Activated CD4-positive, alpha-beta memory T cell treated with anti-CD3 and anti-CD28 coated beads for 36 hours (primary cell): ENCODE measurements around the gene GALNT15. TPM values are rescaled to one million over a fixed set of nuclear protein-coding genes. Genes with fewer than 3 reads are reported as not detected.

Experiments
- CTCF ChIA-PET: fragments of 350-600 bp; sonication (Branson Sonifier 250); formaldehyde crosslinking; loops from one replicate; lab custom pipeline; 2021; ENCODE audit warnings: antibody characterized with exemption, inconsistent platforms; lab: Charles Lee
- POLR2A ChIA-PET: fragments of 350-600 bp; sonication (Branson Sonifier 250); formaldehyde crosslinking; loops from one replicate; lab custom pipeline; 2021; ENCODE audit warnings: antibody characterized with exemption; lab: Charles Lee
- DNase-seq: peaks from one replicate; pipeline ENCODE4 v3.0.0-alpha.2; 2020
- H3K27ac Mint-ChIP-seq: one replicate; pipeline ENCODE4 v1.8.0; 2021; ENCODE audit warnings: mixed read lengths
- H3K27me3 Mint-ChIP-seq: one replicate; pipeline ENCODE4 v1.8.0; 2021; ENCODE audit warnings: mixed read lengths
- H3K36me3 Mint-ChIP-seq: one replicate; pipeline ENCODE4 v1.8.0; 2021; ENCODE audit warnings: mixed read lengths
- H3K4me1 Mint-ChIP-seq: one replicate; pipeline ENCODE4 v1.8.0; 2021; ENCODE audit warnings: low read depth, mixed read lengths
- H3K4me3 Mint-ChIP-seq: one replicate; pipeline ENCODE4 v1.8.0; 2021; ENCODE audit warnings: mild to moderate bottlenecking, mixed read lengths
- H3K9me3 Mint-ChIP-seq: one replicate; pipeline ENCODE4 v1.8.0; 2021; ENCODE audit warnings: mixed read lengths
- intact Hi-C: fragments of 100-400 bp; cut with micrococcal nuclease; formaldehyde crosslinking; loops from one replicate; pipeline ENCODE4 v1.15.1; 2023
- total RNA-seq, 2 experiments: library from RNA; stranded (reverse); gene quantifications; one replicate each; pipeline ENCODE4 v1.2.3, GENCODE V29; 2021

GALNT15 gene
- total RNA-seq, 2 experiments from 2014 or later, result not detected

DNA sequence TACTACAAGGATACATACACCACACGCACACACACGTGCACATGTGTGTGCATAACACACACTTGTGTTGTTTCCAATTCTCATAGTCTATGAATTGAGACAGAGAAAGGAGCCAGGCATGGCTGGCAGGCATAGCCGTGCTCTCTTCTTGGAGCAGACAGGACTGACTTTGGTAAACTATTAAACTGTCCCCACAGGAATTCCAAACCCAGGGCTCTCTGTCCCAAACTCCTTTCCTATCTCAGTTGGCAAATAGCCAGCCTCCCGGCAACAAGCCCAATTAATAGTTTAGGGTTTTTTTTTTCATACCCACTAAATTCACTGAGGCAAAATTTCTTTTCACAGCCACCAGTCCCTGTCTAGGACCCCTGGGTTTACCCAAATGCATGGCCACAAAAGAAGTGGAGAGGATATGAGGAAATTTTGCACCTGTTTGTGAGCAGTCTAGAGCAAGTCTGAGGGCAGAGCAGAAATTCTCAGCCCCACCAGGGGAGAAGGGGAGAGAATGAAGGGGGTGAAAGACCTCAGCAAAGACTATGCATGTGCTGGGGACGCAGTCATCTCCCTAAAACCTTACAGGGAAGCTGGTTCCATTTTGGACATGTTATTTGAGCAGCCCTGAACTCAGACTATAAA, 17.8 kb downstream of the GALNT15 start:
- Mint-ChIP-seq H3K4me3 (no peak overlapping the region), H3K27me3 (no peaks in the 10 kb centered on the region), H3K4me1 (no peaks in the 10 kb centered on the region), H3K27ac (no peak overlapping the region), H3K9me3 (no peaks in the 10 kb centered on the region), H3K36me3 (no peaks in the 10 kb centered on the region)
- POLR2A ChIA-PET, result no interaction called here
- CTCF ChIA-PET, result interaction anchor here (0.9 to 1.3 kb wide), 2 partner anchors 14 to 143 kb away, joined by 3 to 5 read pairs; no protein-coding TSS in a partner anchor
- no peak for DNase-seq
- intact Hi-C loops, result no loop called here

DNA sequence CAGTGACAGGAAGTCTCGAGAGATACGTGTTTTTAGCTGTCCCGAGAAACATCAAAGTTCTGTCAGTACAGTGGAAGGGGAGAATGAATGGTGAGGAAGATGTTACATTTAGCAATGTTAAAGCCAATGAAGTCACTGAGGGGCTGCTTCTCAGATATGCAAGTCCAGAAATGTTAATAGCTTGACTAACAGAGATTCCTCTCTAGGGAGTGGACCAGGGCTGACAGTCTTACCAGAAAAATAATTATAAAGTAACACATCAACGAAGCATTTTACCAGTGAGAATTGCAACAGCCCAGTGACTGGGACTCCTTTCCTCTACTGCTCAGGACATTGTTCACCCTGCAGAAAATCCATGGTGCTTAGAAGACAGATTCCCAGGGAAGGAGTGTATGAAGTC, 23.9 kb downstream of the GALNT15 start:
- H3K4me3 Mint-ChIP-seq, result no peak overlapping the region
- DNase-seq, result no peak
- H3K36me3 Mint-ChIP-seq, result no peaks in the 10 kb centered on the region
- H3K4me1 Mint-ChIP-seq, result peaks cover 7% of the 10 kb centered on the region
- H3K9me3 Mint-ChIP-seq, result no peaks in the 10 kb centered on the region
- POLR2A ChIA-PET, result no interaction called here
- CTCF ChIA-PET, result interaction anchor here (0.8 kb wide), 1 partner anchor 134 kb away, joined by 3 read pairs; no protein-coding TSS in a partner anchor
- H3K27me3 Mint-ChIP-seq, result peaks cover 2% of the 10 kb centered on the region
- no peak overlapping the region for H3K27ac Mint-ChIP-seq
- intact Hi-C loops, result no loop called here

DNA sequence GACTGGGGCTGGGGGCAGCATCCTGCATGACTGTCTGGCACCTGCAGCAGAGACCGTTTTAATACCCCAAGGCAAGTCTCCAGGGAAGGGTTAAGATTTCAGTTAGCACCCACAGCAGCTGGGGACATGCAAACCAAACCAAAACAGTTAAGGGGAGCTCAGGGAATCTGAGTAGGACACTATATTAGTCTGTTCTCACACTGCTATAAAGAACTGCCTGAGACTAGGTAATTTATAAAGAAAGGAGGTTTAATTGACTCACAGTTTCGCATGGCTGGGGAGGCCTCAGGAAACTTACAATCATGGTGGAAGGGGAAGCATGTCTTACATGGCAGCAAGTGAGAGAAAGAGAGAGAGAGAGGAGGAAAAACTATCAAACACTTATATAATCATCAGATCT, 25.3 kb downstream of the GALNT15 start:
- CTCF ChIA-PET, result interaction anchor here (1.2 kb wide), 1 partner anchor 21 kb away, joined by 4 read pairs; no protein-coding TSS in a partner anchor
- H3K4me3 Mint-ChIP-seq, result no peak overlapping the region

DNA sequence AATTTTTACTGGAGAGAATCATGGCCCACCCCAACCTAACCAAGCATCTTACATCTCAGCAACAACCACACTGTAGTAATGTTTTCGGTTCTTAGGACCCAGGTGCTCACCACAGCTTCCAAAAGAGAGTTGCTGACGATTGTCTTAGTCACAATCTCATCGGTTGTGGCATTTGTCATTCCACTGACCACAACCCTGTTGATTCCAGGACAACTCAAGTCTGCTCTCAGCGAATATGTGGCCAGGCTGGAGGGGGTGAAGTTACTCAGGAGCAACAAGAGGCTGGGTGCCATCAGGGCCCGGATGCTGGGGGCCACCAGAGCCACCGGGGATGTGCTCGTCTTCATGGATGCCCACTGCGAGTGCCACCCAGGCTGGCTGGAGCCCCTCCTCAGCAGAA, 25.9 kb downstream of the GALNT15 start:
- H3K27me3 Mint-ChIP-seq, result peaks cover 10% of the 10 kb centered on the region
- peaks cover 19% of the 10 kb centered on the region for H3K4me1 Mint-ChIP-seq
- POLR2A ChIA-PET, result no interaction called here
- DNase-seq, result peak; percentile 52
- H3K9me3 Mint-ChIP-seq, result no peaks in the 10 kb centered on the region
- CTCF ChIA-PET, result interaction anchor here (1.2 kb wide), 1 partner anchor 22 kb away, joined by 4 read pairs; no protein-coding TSS in a partner anchor
- no peak overlapping the region for H3K27ac Mint-ChIP-seq
- no peak overlapping the region for H3K4me3 Mint-ChIP-seq
- intact Hi-C loops, result no loop called here
- no peaks in the 10 kb centered on the region for H3K36me3 Mint-ChIP-seq

More for the DNA sequence above, 25.3 kb downstream of the GALNT15 start:
- H3K27me3 Mint-ChIP-seq, result peaks cover 10% of the 10 kb centered on the region
- POLR2A ChIA-PET, result no interaction called here
- H3K27ac Mint-ChIP-seq, result no peak overlapping the region
- no peaks in the 10 kb centered on the region for H3K9me3 Mint-ChIP-seq
- intact Hi-C loops, result no loop called here
- H3K4me1 Mint-ChIP-seq, result peaks cover 13% of the 10 kb centered on the region
- no peaks in the 10 kb centered on the region for H3K36me3 Mint-ChIP-seq
- DNase-seq, result peak; percentile 20

DNA sequence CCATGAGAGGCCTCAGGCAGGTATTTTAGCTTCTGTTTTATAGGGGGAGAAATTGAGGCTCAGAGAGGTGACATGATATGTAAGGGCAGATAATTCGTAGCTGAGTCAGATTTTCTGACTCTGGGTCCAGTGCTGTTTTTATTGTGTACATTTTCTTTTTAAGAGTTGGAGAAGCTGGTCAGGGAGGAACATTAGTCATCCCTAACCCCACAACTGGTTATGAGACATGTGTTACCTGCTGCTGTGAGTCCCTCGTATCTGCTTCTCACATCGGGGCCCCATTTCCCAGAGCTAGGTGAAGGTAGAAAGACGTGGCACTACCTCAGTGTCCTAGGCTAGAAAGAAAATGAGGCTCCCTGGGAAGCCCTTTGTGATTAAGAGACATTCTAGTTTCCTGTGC, 28.6 kb downstream of the GALNT15 start:
- peak; percentile 51 for DNase-seq
- ChIA-PET POLR2A (no interaction called here), CTCF (interaction anchor here (0.7 to 1.1 kb wide), 2 partner anchors 25 to 145 kb away, joined by 3 read pairs; no protein-coding TSS in a partner anchor)
- no peaks in the 10 kb centered on the region for H3K9me3 Mint-ChIP-seq
- peaks cover 10% of the 10 kb centered on the region for H3K27me3 Mint-ChIP-seq
- no peak overlapping the region for H3K4me3 Mint-ChIP-seq
- no peak overlapping the region for H3K27ac Mint-ChIP-seq
- H3K36me3 Mint-ChIP-seq, result no peaks in the 10 kb centered on the region
- peaks cover 23% of the 10 kb centered on the region for H3K4me1 Mint-ChIP-seq
- intact Hi-C loops, result no loop called here

DNA sequence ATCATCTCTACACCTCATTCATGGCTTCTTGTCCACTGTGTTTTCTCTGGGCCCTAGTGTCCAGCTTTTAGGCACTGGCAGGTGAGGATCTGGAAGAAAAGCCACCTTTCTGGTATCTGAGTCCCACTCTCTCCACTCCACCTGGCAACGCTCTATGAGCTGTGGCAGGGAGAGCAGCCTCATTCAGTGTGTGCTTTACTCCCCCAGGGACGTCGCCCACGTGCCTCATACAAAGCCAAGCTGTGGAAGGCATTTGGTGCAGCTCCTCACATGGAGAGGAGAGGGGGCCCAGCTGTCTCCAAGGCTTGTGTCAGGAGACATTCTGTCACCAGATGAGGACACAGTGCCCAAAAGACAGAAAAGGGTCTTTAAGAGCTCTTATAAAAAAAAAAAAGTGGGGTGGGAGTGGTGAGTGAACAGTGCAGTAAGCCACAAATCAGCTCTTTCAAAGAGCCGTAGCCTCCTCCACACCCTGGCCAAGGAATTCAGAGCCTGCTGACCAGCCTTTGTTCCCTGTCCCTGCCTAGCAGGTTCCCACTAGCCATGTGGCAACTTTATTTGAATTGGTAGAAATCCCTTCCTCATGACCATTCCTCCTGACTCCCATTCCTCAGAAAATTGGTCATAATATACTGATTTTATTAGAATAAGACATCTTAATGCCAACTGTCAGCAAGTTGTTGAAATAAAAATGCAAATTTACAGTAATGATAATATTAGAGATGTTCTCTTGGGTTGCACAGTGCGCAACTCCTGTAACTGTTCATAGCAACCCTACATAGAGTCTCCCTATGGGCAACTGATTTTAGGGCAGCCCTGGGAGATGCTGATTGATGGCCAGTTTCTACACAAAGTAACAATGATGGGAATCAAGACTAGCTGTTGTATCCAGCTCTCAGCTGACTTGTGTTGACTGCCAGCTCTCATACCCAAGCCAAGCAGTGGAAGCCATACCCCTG, 29.5 kb downstream of the GALNT15 start:
- H3K36me3 Mint-ChIP-seq, result no peaks in the 10 kb centered on the region
- POLR2A ChIA-PET, result no interaction called here
- DNase-seq, result no peak
- H3K27ac Mint-ChIP-seq, result no peak overlapping the region
- no peaks in the 10 kb centered on the region for H3K9me3 Mint-ChIP-seq
- intact Hi-C loops, result no loop called here
- H3K4me3 Mint-ChIP-seq, result no peak overlapping the region
- peaks cover 10% of the 10 kb centered on the region for H3K27me3 Mint-ChIP-seq
- CTCF ChIA-PET, result interaction anchor here (0.7 to 1.1 kb wide), 2 partner anchors 26 to 146 kb away, joined by 3 read pairs; no protein-coding TSS in a partner anchor
- peaks cover 23% of the 10 kb centered on the region for H3K4me1 Mint-ChIP-seq

DNA sequence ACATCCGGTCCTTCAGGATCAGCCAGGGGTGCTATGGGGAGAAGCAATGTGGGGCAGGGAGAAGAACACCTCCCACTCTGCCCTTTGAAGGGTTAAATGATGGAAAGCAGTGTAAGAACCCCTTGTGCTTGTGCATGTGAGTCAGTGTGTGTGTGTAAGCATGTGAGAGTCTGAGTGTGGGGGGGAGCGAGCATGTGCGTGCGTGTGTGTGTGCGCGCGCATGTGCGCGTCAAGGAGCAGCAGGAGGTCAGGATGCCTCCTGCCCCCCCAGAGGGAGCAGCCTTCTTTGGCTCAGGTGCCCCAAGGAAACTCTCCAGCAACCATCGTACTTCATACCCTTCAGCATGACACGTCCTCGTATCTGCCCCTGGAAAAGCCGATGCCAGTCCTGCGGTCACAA, 30.3 kb downstream of the GALNT15 start:
- Mint-ChIP-seq H3K36me3 (no peaks in the 10 kb centered on the region), H3K4me1 (peaks cover 23% of the 10 kb centered on the region), H3K27me3 (peaks cover 10% of the 10 kb centered on the region), H3K4me3 (no peak overlapping the region), H3K9me3 (no peaks in the 10 kb centered on the region), H3K27ac (no peak overlapping the region)
- DNase-seq, result no peak
- intact Hi-C loops, result no loop called here
- POLR2A ChIA-PET, result no interaction called here
- CTCF ChIA-PET, result interaction anchor here (1.1 kb wide), 1 partner anchor 156 kb away, joined by 3 read pairs; no protein-coding TSS in a partner anchor

DNA sequence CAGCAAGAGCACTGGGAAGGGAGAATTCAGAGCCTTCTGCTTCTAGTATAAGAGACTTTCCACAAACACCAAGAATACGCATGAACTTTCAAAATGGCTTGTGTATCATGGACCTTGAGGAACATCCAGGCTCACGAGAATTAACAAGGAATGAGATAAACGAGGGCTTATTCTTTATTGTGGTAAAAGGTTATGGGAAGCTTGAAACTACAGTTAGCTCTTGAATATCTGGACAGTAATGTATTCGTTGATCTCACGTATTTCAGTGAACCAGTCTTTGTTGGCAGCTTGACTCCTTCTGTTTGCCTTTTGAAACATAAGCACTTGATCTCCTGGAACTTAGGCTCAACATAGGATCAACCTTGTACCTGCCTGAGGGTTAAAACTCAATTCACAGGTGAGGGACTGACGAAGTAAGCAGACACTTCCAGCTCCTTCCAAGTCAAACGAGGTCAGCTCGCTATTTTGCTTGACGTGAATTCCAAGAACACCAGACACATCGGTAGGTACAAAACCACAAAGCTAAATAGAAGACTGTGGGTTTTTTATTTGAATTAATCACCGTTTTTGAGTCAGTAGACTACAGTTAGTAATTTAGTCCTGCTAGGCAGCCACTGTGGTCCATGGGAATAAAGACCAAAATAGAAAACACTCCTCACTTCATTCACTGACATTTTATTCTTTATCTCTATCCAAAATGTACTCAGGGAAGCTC, 30.8 kb downstream of the GALNT15 start:
- no peak overlapping the region for H3K27ac Mint-ChIP-seq
- ChIA-PET CTCF (interaction anchor here (0.8 to 1.6 kb wide), 3 partner anchors 27 to 156 kb away, joined by 3 to 6 read pairs (median 3); no protein-coding TSS in a partner anchor), POLR2A (no interaction called here)
- H3K9me3 Mint-ChIP-seq, result no peaks in the 10 kb centered on the region
- peaks cover 10% of the 10 kb centered on the region for H3K27me3 Mint-ChIP-seq
- no peak overlapping the region for H3K4me3 Mint-ChIP-seq
- DNase-seq, result peak; percentile 29
- H3K4me1 Mint-ChIP-seq, result peaks cover 19% of the 10 kb centered on the region
- H3K36me3 Mint-ChIP-seq, result no peaks in the 10 kb centered on the region
- intact Hi-C loops, result no loop called here

DNA sequence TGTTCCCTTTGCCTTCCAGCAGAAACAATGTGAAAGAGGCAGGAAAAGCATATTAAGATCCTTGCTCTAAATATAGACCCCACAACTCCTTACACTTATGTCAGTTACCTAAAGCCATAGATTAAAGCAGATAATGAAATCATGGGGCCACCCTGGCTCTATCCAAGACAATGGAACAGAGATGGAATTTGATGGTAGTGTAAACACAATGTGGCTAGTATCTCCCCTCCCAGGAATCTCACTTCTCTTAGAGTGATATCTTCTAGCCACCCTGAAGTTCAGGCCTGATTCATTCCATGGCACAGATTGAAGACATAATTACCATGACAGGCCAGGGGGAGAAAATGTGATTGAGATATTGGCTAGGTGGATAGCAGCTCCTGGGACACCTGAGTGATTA, 32.6 kb downstream of the GALNT15 start:
- intact Hi-C loops, result no loop called here
- Mint-ChIP-seq H3K36me3 (no peaks in the 10 kb centered on the region), H3K9me3 (no peaks in the 10 kb centered on the region), H3K27me3 (peaks cover 10% of the 10 kb centered on the region), H3K4me1 (peaks cover 18% of the 10 kb centered on the region), H3K27ac (no peak overlapping the region), H3K4me3 (no peak overlapping the region)
- DNase-seq, result no peak
- ChIA-PET POLR2A (no interaction called here), CTCF (no interaction called here)

DNA sequence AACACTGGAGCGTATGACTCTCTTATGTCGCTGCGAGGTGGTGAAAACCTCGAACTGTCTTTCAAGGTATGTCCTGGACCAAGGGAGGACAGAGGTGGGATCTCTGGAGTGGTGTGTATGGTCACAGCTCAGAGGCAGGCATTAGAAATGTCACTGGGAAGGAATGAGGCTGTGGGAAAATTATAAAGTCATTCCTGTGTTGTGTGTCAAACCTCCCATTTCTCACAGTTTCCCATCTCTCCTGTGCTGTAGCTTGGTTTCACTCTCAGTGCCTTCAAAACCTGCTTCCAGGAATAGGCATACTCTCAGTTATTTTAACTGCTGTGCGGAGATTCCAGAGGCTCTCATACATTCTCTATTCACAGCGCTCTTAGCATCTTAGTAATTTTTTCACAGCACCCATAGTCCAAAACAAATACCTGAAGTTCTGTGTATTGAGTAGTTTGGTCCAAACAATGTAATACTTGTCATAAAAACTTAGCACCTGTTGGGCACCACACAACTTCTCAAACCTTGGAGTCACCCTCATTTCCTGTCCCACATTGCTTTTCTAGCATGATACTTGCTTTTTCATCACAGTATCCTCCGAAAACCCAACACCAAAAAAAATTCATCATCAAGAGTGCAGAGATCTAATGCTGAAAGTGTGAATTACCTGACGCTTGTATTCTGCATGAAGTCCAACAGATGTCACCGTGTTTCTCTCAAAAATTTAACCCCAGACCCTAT, 36.9 kb downstream of the GALNT15 start:
- H3K27ac Mint-ChIP-seq, result no peak overlapping the region
- ChIA-PET POLR2A (no interaction called here), CTCF (no interaction called here)
- H3K9me3 Mint-ChIP-seq, result no peaks in the 10 kb centered on the region
- H3K4me3 Mint-ChIP-seq, result no peak overlapping the region
- H3K36me3 Mint-ChIP-seq, result no peaks in the 10 kb centered on the region
- intact Hi-C loops, result loop anchor here (5.0 kb wide), 1 partner anchor 36 kb away; no protein-coding TSS in a partner anchor
- DNase-seq, result no peak
- no peaks in the 10 kb centered on the region for H3K27me3 Mint-ChIP-seq
- H3K4me1 Mint-ChIP-seq, result peaks cover 3% of the 10 kb centered on the region

DNA sequence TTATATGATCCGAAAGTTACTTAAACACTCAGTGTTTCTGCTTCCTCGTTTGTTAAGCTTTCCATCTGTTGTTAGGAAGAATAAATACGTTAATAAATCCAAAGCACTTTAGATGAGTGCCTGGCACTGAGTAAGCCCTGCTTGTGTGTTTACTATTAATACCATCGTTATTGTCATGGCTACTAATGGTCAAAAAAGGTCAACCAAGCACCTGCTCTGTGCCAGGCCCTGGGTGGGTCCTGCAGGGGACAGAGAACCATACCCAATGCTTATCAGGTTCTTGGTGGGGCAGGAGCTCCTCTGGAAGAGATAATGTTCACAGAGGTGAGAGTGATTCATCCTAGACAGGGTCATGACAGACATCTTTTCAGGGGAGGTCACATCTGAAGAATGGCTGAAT, 39.9 kb downstream of the GALNT15 start:
- intact Hi-C loops, result loop anchor here (5.0 kb wide), 1 partner anchor 33 kb away; no protein-coding TSS in a partner anchor
- DNase-seq, result no peak
- POLR2A ChIA-PET, result no interaction called here
- no peak overlapping the region for H3K27ac Mint-ChIP-seq
- peaks cover 3% of the 10 kb centered on the region for H3K4me1 Mint-ChIP-seq
- no peaks in the 10 kb centered on the region for H3K27me3 Mint-ChIP-seq
- CTCF ChIA-PET, result no interaction called here
- no peak overlapping the region for H3K4me3 Mint-ChIP-seq
- no peaks in the 10 kb centered on the region for H3K9me3 Mint-ChIP-seq
- no peaks in the 10 kb centered on the region for H3K36me3 Mint-ChIP-seq
